Cardiac ventricle fibroblast (primary cell): ENCODE data around the gene CCDC169. TPM values are rescaled to one million over a fixed set of nuclear protein-coding genes. Genes with fewer than 3 reads are reported as not detected.

Experiments
- total RNA-seq: library from RNA; depleted of rRNA; stranded (reverse); fragments of >200 nt; gene quantifications from 2 replicates; pipeline ENCODE4 v1.2.3, GENCODE V29; 2015

Gene CCDC169
- 1.1 and 2.5 TPM in 2 replicates for total RNA-seq

DNA sequence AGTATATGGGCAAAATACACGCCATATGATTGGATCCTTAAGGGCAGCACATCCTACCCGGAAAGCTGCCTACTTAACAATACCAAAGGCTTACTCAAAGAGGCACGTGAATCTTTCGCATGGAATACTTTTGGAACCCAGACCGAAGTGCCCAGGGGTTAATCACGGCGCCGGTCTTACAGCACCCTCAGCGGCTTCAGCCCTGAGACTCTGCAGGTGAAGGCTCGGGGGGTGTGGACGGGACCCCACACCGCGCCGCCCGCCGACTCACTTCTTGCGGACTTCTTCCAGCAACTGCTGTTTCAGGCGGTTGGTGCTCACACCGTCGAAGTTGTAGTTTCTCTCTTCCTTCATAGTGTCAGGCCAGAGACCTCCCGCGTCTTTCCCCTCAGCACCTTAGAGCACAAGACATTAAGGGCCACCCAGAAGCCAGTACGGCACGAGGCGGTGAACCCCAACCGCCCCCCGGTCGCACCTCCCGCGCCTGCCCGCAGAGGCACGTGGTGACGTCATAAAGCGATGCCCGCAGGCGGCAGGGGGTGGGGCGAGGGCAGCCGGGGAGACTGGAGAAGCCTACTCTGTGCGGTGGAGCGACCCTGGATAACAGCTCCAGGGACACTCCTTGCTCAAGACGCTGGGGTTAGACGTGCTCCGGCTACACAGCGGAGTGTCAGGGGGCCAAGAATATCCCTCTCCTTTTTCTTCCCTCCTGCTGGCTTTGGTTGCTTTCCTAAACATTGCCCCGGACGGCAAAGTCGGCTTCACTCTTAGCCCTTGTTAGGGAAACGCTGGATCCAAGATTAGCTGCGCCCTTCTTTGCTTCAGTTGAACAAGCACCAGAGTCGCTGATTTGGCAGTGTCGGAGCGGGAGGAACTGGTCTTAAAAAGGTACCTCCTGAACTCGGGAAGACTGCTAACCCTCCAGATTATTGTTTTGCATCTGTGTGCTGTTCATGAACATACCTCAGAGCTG is at the start of gene CCDC169:
Gene CCDC169 (minus strand): TSS at position 449 of the 973 bp plus-strand sequence. CDS start 95 bp downstream, at position 354.

DNA sequence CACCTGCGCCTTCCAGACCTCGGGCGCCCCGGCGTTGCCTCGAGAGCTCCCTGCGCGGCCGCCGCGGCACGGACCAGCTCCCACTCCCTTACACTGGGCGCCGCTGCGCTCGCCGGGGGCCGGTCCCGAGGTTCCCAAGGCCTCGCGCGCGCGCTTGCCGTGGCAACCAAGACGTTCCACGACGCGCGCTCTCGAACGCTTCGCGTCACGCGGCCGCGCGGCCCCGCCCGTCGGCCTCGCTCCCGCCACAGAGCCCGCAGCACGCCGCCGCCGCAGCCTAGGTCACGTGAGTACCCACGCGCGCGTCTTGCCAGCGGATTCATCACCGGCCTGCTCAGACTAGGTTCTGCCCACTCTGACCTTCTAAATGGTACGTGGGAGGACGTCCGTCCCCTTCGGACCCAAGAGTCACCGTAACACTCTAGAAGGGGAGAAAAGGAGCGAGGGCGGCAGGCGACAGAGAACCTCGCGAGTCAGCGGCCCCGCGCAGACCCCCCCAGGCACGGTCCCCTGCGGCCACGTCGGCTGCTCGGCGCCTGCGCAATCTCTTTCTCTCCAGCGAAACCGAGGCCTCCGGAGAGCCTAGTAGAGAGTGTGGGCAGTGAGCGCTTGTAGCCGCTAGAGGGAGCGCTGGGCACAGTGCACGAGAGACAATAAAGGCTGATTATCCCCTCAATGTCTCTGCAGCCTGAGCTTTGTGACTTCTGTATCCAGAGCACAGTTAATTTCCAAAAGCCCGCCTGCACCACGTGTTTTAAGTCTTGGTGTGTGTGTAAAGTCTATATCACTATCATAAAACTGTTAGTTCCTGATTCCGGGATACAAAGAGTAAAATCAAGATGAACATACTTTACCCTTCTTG is 48.8 kb upstream of the CCDC169 start, which contains the start of gene SPART:
Gene SPART (minus strand): TSS at position 173 of the 862 bp plus-strand sequence. CDS start 10,564 bp downstream, outside the sequence.

DNA sequence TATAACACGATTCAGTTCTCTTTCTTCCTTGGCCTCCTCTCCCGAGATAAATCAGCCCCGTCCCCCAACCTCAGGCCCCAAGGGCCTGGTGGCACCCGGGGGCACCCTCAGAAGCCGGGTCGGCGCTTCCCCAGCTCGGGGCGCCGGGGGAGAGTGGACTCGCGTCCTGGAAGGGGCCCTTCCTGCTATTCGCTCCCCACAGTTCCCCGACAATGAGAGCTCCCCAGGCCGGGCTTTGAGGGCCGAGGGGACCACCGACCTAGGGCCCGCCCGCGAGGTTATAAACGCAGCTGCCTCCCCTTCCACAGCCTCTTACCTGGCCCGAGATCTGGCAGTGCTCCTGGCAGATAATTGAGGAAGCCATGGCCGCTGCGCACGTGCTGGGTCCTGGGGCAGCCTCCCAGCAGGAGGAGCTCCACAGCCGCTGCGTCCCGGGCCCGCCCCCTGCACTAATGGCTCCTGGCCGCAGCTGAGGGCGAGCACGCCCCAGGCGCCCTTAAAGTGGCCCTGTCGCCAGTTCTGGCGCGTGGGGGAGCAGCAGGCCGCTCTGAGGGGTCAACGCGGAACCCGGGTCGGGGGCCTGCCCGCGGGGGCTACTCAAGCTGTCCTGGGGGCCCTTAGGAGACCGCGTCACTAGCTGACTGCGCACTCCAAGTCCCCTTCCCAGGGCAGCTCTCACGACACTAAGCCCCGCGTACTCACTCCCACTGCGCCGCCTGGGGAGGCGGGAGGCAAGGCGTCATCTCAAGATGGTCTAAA is 83.3 kb downstream of the CCDC169 start, which contains the start of gene SOHLH2:
Gene SOHLH2 (minus strand): TSS at position 394 of the 759 bp plus-strand sequence. CDS start 30 bp downstream, at position 364.

Other genes starting within 250 kb of the CCDC169 start
- 23.5 and 29.8 TPM in 2 replicates for gene DCLK1, start 166.4 kb downstream of the CCDC169 start, total RNA-seq
- gene SOHLH2, start 83.3 kb downstream of the CCDC169 start, total RNA-seq, result 0.68 and 1.4 TPM in 2 replicates
- 94.1 and 158 TPM in 2 replicates for gene SPART, start 48.6 kb upstream of the CCDC169 start, total RNA-seq
- gene CCNA1, start 134.7 kb upstream of the CCDC169 start, total RNA-seq, result 0.37 and 1.0 TPM in 2 replicates